Caco-2 (cell line): ENCODE measurements around the gene ATP1A2. TPM values are rescaled to one million over a fixed set of nuclear protein-coding genes. Genes with fewer than 3 reads are reported as not detected.

Experiments used
- BruUV-seq: library from RNA; stranded (reverse); fragments of 400-500 nt; replicated peaks from 2 replicates; lab custom pipeline; 2021; lab: Mats Ljungman, UMichigan
- CTCF ChIA-PET: fragments of 300-600 bp; sonication (Branson Sonifier 250); formaldehyde crosslinking; loops from one replicate; lab custom pipeline; 2022; ENCODE audit warnings: antibody characterized with exemption; lab: Charles Lee
- POLR2A ChIA-PET: fragments of 300-600 bp; sonication (Branson Sonifier 250); formaldehyde crosslinking; loops from one replicate; lab custom pipeline; 2022; ENCODE audit warnings: antibody characterized with exemption; lab: Charles Lee
- DNase-seq, 2 experiments: peaks; one replicate each; pipeline versions ENCODE4 v3.0.0 to v3.0.0-alpha.2; 2020 to 2022
- H3K27me3 ChIP-seq: replicated peaks from 2 replicates; pipeline ENCODE4 v1.6.0; 2011; ENCODE audit warnings: low read length; ENCODE audit not compliant: control insufficient read depth, insufficient read depth
- H3K36me3 ChIP-seq: 2 replicates; pipeline ENCODE4 v1.5.1; 2011; ENCODE audit warnings: low read length; ENCODE audit not compliant: control insufficient read depth, insufficient read depth
- H3K4me1 ChIP-seq: fragments of 250-450 bp; sonication (Bioruptor Pico); 2 replicates; pipeline ENCODE4 v1.5.1; 2020; ENCODE audit warnings: mild to moderate bottlenecking
- H3K4me3 ChIP-seq: 2 replicates; pipeline ENCODE4 v1.5.1; 2011; ENCODE audit warnings: low read depth, mild to moderate bottlenecking, control low read depth, low read length
- H3K9me3 ChIP-seq: fragments of 250-450 bp; sonication (Bioruptor Pico); 2 replicates; pipeline ENCODE4 v1.5.1; 2020; ENCODE audit warnings: mild to moderate bottlenecking, moderate library complexity
- H3K27ac Mint-ChIP-seq: one replicate; pipeline ENCODE4 v1.8.0; 2022; ENCODE audit warnings: mixed read lengths; ENCODE audit not compliant: unreplicated experiment
- H3K27me3 Mint-ChIP-seq: one replicate; pipeline ENCODE4 v1.8.0; 2022; ENCODE audit warnings: mixed read lengths; ENCODE audit not compliant: insufficient read depth, unreplicated experiment
- H3K36me3 Mint-ChIP-seq: one replicate; pipeline ENCODE4 v1.8.0; 2022; ENCODE audit warnings: mild to moderate bottlenecking, mixed read lengths; ENCODE audit not compliant: insufficient read depth, unreplicated experiment
- H3K4me1 Mint-ChIP-seq: one replicate; pipeline ENCODE4 v1.8.0; 2022; ENCODE audit warnings: low read depth, mixed read lengths; ENCODE audit not compliant: unreplicated experiment
- H3K4me3 Mint-ChIP-seq: one replicate; pipeline ENCODE4 v1.8.0; 2022; ENCODE audit warnings: mild to moderate bottlenecking, moderate library complexity, mixed read lengths; ENCODE audit not compliant: unreplicated experiment
- H3K9me3 Mint-ChIP-seq: one replicate; pipeline ENCODE4 v1.8.0; 2022; ENCODE audit warnings: mixed read lengths; ENCODE audit not compliant: unreplicated experiment
- CTCF ChIP-seq, 2 experiments: fragments of 200-600 bp in 1 of 2; IDR thresholded peaks; 1 replicate in 1 of 2; 2 replicates in 1 of 2; pipeline versions ENCODE4 v1.5.1 to v1.8.0; 2011 to 2022; ENCODE audit warnings: antibody characterized with exemption in 1 of 2, control low read depth in 1 of 2, inconsistent platforms in 1 of 2, low read depth in 1 of 2, low read length in 1 of 2, mild to moderate bottlenecking in 1 of 2, moderate library complexity in 1 of 2; ENCODE audit not compliant: insufficient read depth in 1 of 2, severe bottlenecking in 1 of 2, unreplicated experiment in 1 of 2
- intact Hi-C: fragments of 100-400 bp; cut with micrococcal nuclease; formaldehyde crosslinking; loops from one replicate; pipeline ENCODE4 v1.10.0; 2022; ENCODE audit not compliant: unreplicated experiment
- total RNA-seq: library from RNA; stranded (reverse); gene quantifications from 2 replicates; pipeline ENCODE4 v1.2.3, GENCODE V29; 2022

Gene ATP1A2
- total RNA-seq, 1 experiment from 2014 or later = 0.36 TPM

- no peaks in the 10 kb centered on the region for H3K36me3 Mint-ChIP-seq
- no peak overlapping the region for H3K4me3 ChIP-seq
- no peaks in the 10 kb centered on the region for H3K36me3 ChIP-seq
- H3K27me3 ChIP-seq = no peaks in the 10 kb centered on the region; the same call in 1 of the 2 replicates
- H3K9me3 ChIP-seq = no peaks in the 10 kb centered on the region
- no peak for TF ChIP-seq CTCF (IDR thresholded peaks at IDR 0.05; ENCODE audit: insufficient read depth in 1 of 2, low read depth in 1 of 2, low read length in 1 of 2, severe bottlenecking in 1 of 2, unreplicated experiment in 1 of 2)
- no peaks in the 10 kb centered on the region for H3K9me3 Mint-ChIP-seq
- no peak for DNase-seq
- no peaks in the 10 kb centered on the region for H3K4me1 ChIP-seq
- no peak overlapping the region for H3K27ac Mint-ChIP-seq
- intact Hi-C loops = no loop called here
- ChIA-PET CTCF (no interaction called here), POLR2A (no interaction called here)
- BruUV-seq = no TSS peak
- peaks cover 5% of the 10 kb centered on the region for H3K4me1 Mint-ChIP-seq
- no peak overlapping the region for H3K4me3 Mint-ChIP-seq
- peaks cover 7% of the 10 kb centered on the region for H3K27me3 Mint-ChIP-seq
These were observed 21.3 kb downstream of the ATP1A2 start for GRCh38 chr1:160136926-160137200.

GRCh38 chr1:160137216-160137862, 21.8 kb downstream of the ATP1A2 start:
- no peak overlapping the region for H3K4me3 ChIP-seq
- POLR2A ChIA-PET = no interaction called here
- Mint-ChIP-seq H3K4me3 (no peak overlapping the region), H3K4me1 (peaks cover under 1% of the 10 kb centered on the region), H3K36me3 (no peaks in the 10 kb centered on the region), H3K9me3 (no peaks in the 10 kb centered on the region), H3K27me3 (peaks cover 7% of the 10 kb centered on the region), H3K27ac (no peak overlapping the region)
- intact Hi-C loops = no loop called here
- no peak for DNase-seq
- no peaks in the 10 kb centered on the region for H3K4me1 ChIP-seq
- no TSS peak for BruUV-seq
- TF ChIP-seq CTCF (IDR thresholded peaks at IDR 0.05; ENCODE audit: insufficient read depth in 1 of 2, low read depth in 1 of 2, low read length in 1 of 2, severe bottlenecking in 1 of 2, unreplicated experiment in 1 of 2) = no peak
- H3K27me3 ChIP-seq = no peaks in the 10 kb centered on the region; the same call in 1 of the 2 replicates
- H3K9me3 ChIP-seq = no peaks in the 10 kb centered on the region
- no peaks in the 10 kb centered on the region for H3K36me3 ChIP-seq
- CTCF ChIA-PET = no interaction called here

GRCh38 chr1:160139840-160140239, 24.3 kb downstream of the ATP1A2 start:
- no peaks in the 10 kb centered on the region for H3K36me3 Mint-ChIP-seq
- Histone ChIP-seq H3K27me3 (no peaks in the 10 kb centered on the region; the same call in 1 of the 2 replicates), H3K4me3 (no peak overlapping the region), H3K36me3 (no peaks in the 10 kb centered on the region), H3K9me3 (no peaks in the 10 kb centered on the region), H3K4me1 (no peaks in the 10 kb centered on the region)
- H3K9me3 Mint-ChIP-seq = no peaks in the 10 kb centered on the region
- CTCF ChIA-PET = no interaction called here
- no peak overlapping the region for H3K27ac Mint-ChIP-seq
- no peak for TF ChIP-seq CTCF (IDR thresholded peaks at IDR 0.05; ENCODE audit: insufficient read depth in 1 of 2, low read depth in 1 of 2, low read length in 1 of 2, severe bottlenecking in 1 of 2, unreplicated experiment in 1 of 2)
- POLR2A ChIA-PET = no interaction called here
- intact Hi-C loops = no loop called here
- no peaks in the 10 kb centered on the region for H3K4me1 Mint-ChIP-seq
- no TSS peak for BruUV-seq
- H3K27me3 Mint-ChIP-seq = peaks cover 7% of the 10 kb centered on the region
- no peak overlapping the region for H3K4me3 Mint-ChIP-seq
- no peak for DNase-seq
